Stimulated activated CD4-positive, alpha-beta T cell treated with anti-CD3 and anti-CD28 coated beads, Interleukin-2, amount 100 ng/mL, for 4 hours (primary cell): Measurements from ENCODE around the gene POLR2C.
"Not testable (repeated sequence)": the region's sequence is repeated elsewhere in the genome, so short reads cannot be mapped to it uniquely, and the experiment has no call there.

Source experiments
- DNase-seq: peaks from one replicate; pipeline ENCODE4 v3.0.0-alpha.2; 2020; ENCODE audit warnings: low read depth

The POLR2C gene

GRCh38 chr16:57479976-57480753 lies 17.7 kb downstream of the POLR2C start:
- no peak for DNase-seq

- no peak for DNase-seq
These were observed 18.3 kb downstream of the POLR2C start for GRCh38 chr16:57480754-57481230.

- DNase-seq, result no peak
These were observed 18.9 kb downstream of the POLR2C start for GRCh38 chr16:57481421-57481820.

GRCh38 chr16:57482845-57483545 lies 20.5 kb downstream of the POLR2C start:
- DNase-seq, result no peak

GRCh38 chr16:57483725-57484514 lies 21.4 kb downstream of the POLR2C start:
- no peak for DNase-seq

DNA sequence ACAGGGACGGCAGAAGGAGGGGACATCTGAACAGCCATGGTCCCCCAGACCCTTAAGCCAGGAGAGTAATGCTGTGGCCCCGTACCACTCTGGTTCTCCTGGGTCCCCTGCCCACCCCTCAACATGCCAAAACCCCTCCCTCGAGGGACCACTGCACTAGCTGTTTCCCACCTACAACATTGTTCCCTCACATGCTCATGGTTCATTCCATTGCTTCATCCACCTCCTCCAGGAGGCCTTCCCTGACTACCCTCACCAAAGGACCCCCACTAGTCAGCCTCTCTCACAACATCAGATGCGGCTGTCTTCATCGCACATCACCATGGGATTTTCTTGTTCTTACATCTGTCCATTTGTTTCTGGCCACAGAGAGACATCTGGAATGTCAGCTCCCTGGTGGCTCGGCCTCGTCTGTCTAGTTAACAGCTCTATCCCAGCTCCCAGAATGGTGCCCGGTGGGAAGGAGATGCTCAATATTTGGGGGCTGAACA lies 22.1 kb downstream of the POLR2C start:
- no peak for DNase-seq

DNA sequence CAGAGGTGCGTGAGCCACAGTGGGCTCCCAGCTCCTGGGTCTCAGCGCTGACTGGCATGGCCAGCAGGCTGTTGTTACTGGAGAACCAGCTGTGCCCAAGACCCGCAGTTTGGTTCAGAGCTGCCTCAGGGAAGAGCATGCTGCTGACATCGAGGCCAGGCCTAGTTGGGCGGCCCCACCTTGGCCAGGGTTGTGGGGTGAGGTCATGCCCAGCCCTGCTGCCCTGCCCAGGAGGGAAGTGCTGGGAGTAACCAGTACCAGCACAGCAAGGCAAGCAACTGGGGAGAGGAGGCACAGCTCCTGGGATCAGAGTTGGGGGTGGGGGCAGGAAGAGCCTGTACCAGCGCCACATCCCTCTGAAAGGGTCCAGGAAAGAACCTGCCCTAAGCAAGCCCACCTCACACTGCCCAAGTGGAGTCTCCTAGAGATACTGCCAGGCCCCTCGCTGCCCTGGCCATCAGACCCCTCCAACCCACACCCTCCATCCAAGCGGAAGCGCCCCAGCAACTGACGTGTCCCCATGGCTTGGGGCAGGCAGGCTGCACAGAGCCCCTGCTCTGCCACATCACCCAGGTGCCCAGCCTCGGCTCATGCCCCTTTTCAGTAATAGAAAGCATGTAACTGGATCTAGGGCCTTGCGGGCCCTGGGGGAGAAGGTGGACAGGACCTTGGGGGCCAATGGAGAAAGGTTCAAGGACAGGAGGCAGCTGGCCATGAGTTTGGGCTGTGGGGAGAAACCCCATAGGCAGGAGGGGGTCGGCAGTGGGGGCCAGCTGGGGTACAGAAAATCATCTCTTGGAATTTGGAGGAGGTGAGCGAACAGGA lies 22.8 kb downstream of the POLR2C start:
- DNase-seq, result no peak

GRCh38 chr16:57485916-57486857 lies 23.7 kb downstream of the POLR2C start, which contains the start of gene DOK4:
Gene DOK4 (minus strand): TSS chr16:57486493. CDS start chr16:57479507, 6,986 bp downstream.
- peak; percentile 69 for DNase-seq

DNA sequence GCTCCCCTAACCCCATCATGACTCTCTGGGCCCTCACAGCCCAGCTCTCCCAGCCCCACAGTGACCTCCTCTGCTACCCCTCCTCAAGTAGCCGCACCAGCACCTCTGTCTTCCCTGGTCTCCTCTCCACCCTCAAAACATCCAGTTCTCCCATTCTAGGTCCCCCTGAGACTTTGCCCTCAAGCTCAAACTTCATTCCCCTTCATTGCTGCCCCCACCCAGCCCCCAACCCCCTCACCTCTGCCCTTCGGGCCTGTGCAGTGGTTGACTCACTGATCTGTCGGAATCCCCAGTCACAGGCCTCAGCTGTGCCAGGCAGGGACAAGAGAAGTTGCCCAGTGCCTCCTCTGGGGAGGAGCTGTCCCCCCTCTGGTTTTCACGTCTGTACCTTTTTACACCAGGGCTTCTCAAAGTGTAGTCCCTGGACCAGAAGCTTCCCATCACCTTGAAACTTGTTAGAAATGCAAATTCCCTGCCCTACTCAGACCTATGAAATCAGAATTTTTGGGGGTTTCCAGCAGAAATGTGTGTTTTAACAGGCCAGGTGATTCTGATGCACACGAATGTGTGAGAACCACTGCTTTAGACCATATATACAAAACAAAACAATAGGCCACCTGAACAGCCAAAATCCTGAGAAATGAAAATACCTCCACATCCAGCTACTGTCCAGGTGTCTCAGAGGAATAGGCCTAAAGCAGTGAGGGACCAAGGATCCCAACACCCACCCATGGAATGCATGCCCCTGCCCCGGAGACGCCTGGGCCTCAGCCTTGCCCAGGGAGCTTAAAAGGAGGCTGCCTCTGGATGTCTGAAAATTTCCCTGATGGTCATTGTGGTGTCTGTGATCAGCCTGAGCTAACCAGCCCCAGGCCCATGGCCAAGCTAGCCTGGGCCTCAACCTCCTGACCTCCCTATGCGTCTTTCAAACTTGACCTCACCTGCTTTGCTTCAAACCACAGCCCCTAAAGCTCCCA lies 24.7 kb downstream of the POLR2C start:
- no peak for DNase-seq

DNA sequence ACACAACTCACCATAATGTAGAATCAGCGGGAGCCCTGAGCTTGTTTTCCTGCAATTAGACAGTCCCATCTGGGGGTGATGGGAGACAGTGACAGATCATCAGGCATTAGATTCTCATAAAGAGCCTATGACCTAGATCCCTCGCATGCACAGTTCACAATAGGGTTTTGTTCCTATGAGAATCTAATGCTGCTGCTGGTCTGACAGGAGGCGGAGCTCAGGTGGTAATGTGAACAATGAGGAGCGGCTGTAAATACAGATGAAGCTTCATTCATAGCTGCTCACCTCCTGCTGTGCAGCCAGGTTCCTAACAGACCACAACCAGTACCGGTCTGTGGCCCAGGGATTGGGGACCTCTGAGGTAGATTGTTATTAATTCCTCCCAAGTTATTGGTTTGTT lies 26.8 kb downstream of the POLR2C start:
- DNase-seq, result no peak

- DNase-seq, result no peak
These were observed 31.3 kb downstream of the POLR2C start for GRCh38 chr16:57493767-57494166.

DNA sequence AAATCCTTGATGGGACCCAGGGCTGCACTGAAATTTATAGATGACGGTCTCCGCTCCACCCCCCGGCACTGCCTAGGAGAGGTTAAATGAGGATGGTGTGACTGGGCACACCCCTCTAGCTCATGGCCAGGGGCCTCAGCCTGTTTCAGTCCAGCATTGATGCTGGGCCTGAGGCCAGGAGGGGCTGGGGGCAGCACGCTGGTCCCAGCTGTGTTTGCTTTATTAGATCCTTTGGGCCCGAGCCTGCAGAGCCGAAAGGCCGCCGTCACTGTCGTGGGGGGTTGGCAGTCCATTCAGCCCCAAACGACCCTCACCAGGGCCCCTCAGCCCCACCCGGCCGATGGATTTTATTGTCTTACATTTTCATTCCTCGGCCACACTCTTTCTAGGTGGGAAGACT lies 34.6 kb downstream of the POLR2C start:
- no peak for DNase-seq

DNA sequence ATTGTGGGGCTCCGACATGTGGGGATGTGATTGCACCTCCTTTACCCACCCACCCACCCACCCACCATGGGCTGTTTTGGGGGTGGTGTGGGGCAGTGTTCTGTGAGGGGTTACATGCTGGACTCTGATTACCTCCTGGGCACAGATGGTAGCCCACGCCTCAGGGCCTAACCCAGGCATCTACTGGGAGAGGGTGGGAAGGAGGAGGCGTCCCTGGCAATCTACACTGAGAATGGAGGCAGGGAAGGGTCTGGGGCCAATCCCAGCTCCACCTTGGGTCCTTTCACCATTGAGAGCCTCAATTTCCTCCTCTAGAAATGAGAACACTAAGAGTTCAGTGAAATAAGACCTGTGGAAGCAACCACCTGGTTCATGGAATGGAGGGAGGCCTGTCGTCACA lies 35.6 kb downstream of the POLR2C start:
- no peak for DNase-seq

- not testable (repeated sequence) for DNase-seq
These were observed 37.5 kb downstream of the POLR2C start for GRCh38 chr16:57499941-57500340.

- no peak for DNase-seq
These were observed 38.2 kb downstream of the POLR2C start for GRCh38 chr16:57500578-57501111.

- no peak for DNase-seq
These were observed 39.0 kb downstream of the POLR2C start for GRCh38 chr16:57501492-57501891.

DNA sequence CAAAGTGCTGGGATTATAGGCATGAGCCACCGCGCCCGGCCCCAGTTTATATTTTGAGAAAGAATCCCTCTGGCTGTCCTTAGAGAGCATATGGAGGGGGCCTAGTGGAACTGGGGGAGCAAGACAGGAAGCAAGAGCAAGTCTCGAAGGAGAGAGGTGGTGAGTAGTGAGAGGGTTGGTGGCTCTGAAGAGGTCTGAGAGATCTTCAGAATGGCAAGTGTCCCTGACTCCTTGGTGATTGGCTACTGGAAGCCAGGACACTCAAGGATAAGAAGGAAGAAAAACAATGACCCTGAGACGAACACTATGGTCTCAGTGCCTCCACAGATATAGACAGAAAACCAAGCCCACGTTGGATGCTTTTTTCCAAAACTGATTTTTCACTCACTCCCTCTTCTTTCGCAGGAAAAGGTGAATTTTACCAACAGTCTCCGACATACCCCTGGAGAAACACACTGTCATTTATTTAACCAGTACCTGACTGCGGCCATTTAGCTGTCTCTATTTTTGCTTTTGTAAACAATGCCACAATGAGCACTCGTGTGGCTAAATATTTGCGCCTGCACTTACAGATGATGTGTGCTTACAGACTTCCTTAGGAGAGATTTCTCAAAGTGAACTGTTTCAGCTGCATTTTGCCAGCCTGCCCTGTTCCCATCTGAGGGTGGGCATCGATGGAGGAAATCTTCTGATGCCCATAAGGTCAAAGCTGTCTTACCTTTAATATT lies 39.7 kb downstream of the POLR2C start:
- DNase-seq, result no peak

GRCh38 chr16:57503366-57503765 lies 40.9 kb downstream of the POLR2C start:
- no peak for DNase-seq
